NCI-H1048 (cell line): Measurements from ENCODE around the gene SPATA20.

Experiments
- DNase-seq: peaks from one replicate; lab custom pipeline; 2025; lab: John Stamatoyannopoulos, UW

SPATA20 gene

DNA sequence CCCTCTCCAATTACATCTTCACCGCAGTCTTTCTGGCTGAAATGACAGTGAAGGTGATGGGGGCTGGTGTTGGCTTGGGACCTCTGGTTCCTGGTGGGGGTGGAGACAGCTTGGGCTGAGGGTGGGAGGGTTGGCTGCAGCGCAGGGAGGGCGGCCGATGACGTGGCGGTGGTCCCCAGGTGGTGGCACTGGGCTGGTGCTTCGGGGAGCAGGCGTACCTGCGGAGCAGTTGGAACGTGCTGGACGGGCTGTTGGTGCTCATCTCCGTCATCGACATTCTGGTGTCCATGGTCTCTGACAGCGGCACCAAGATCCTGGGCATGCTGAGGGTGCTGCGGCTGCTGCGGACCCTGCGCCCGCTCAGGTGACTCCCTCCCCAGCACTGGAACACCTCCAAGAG is 55.9 kb downstream of the SPATA20 start:
- no peak for DNase-seq

- DNase-seq = no peak
These were observed 56.4 kb downstream of the SPATA20 start for GRCh38 chr17:50603340-50603739.

DNA sequence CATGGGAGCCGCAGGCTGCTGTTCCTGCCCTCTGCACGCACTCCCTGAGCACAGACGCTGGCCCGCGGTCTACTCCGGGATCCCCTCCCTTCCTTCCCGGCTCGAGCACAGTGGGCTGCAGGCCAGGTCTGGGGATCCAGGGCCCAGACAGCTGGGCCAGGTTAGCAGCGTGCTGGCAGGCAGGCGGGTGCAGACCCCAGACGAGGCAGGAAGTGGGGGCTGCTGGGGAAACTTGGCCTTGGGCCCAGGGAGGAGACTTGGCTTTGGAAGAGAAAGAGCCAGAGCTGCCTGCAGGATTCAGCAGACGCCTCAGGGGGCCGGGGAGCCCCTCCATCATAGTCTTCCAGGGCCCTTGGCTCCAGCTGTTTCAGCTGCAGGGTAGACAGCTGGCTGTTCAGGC is 57.5 kb downstream of the SPATA20 start:
- no peak for DNase-seq

- no peak for DNase-seq
These were observed 58.5 kb downstream of the SPATA20 start for GRCh38 chr17:50605429-50605828.
